DND-41 (cell line): ENCODE results near the gene PSG6.
"Not testable (repeated sequence)": the region's sequence is repeated elsewhere in the genome, so short reads cannot be mapped to it uniquely, and the experiment has no call there.

Experiments used
- CTCF ChIP-seq: IDR thresholded peaks from 2 replicates; pipeline ENCODE4 v1.5.1; 2012; ENCODE audit warnings: borderline replicate concordance, low read length, moderate library complexity, mild to moderate bottlenecking; ENCODE audit not compliant: poor library complexity, severe bottlenecking; ENCODE audit errors: extremely low read depth
- EZH2 ChIP-seq: IDR thresholded peaks from 3 replicates; pipeline ENCODE4 v1.6.1; 2012; ENCODE audit warnings: borderline replicate concordance, low read depth, mild to moderate bottlenecking, moderate library complexity, low read length, inconsistent platforms; ENCODE audit not compliant: severe bottlenecking

- TF ChIP-seq CTCF, EZH2: not testable (repeated sequence)
Measured at GRCh38 chr19:42918377-42919069, 829 bp upstream of the PSG6 start.
